HL-60 (cell line): ENCODE measurements around the gene STPG4.

Experiments
- CTCF ChIP-seq: IDR thresholded peaks from one replicate; pipeline ENCODE4 v1.5.1; 2011; ENCODE audit warnings: low read length, control low read depth, inconsistent platforms; ENCODE audit not compliant: insufficient read depth
- GABPA ChIP-seq: IDR thresholded peaks from 2 replicates; pipeline ENCODE4 v1.6.1; 2012; ENCODE audit warnings: low read depth
- POLR2AphosphoS5 ChIP-seq: IDR thresholded peaks from 2 replicates; pipeline ENCODE4 v1.6.1; 2012; ENCODE audit warnings: low read depth

GRCh38 chr2:47141520-47141919 is 13.6 kb downstream of the STPG4 start:
- TF ChIP-seq POLR2AphosphoS5 (no peak), CTCF (no peak), GABPA (no peak)
